Measurements from ENCODE around the gene DUSP16.

DNA sequence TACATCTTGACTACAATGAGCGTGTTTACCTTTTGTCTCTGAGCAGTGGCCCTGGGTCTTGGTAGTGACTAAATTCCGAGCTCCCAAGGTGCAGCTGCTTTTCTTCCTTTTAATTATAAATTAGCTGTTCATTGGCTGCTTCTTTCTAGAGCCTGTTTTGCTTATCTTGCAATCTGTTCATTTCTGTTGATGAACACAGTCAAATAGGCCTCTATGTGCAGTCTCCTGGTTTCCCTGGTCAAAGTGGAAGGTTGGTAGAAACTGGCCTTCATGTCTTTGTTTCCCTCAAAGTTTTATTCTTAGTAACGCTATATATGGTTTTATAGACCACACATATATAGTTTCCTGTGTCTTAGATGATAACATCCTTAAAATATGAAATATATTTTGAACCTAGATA is 94.1 kb downstream of the DUSP16 start:
- TF ChIP-seq EP300 (IDR thresholded peaks at IDR 0.05; ENCODE audit: low read depth) = no peak
- TF ChIP-seq, protein P1, sequence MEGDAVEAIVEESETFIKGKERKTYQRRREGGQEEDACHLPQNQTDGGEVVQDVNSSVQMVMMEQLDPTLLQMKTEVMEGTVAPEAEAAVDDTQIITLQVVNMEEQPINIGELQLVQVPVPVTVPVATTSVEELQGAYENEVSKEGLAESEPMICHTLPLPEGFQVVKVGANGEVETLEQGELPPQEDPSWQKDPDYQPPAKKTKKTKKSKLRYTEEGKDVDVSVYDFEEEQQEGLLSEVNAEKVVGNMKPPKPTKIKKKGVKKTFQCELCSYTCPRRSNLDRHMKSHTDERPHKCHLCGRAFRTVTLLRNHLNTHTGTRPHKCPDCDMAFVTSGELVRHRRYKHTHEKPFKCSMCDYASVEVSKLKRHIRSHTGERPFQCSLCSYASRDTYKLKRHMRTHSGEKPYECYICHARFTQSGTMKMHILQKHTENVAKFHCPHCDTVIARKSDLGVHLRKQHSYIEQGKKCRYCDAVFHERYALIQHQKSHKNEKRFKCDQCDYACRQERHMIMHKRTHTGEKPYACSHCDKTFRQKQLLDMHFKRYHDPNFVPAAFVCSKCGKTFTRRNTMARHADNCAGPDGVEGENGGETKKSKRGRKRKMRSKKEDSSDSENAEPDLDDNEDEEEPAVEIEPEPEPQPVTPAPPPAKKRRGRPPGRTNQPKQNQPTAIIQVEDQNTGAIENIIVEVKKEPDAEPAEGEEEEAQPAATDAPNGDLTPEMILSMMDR (IDR thresholded peaks at IDR 0.05) = no peak
- no peak for TF ChIP-seq POLR2A (IDR thresholded peaks at IDR 0.05)

All from transverse colon (tissue), 3 donors.